GM21367 (cell line): ENCODE data around the gene COLQ.
"Not testable (repeated sequence)": the region's sequence is repeated elsewhere in the genome, so short reads cannot be mapped to it uniquely, and the experiment has no call there.

ENCODE experiments used
- ATAC-seq: cut with Tn5 transposase; IDR thresholded peaks from one replicate; pipeline ENCODE4 v1.9.1; 2021; ENCODE audit not compliant: unreplicated experiment

The COLQ gene

GRCh38 chr3:15521573-15521965 lies at the start of gene COLQ:
COLQ (minus strand) TSS chr3:15521706; CDS start chr3:15521625, 81 bp downstream.
- ATAC-seq = no peak

- no peak for ATAC-seq
These were observed 41.7 kb upstream of the COLQ start for GRCh38 chr3:15563190-15563589.

DNA sequence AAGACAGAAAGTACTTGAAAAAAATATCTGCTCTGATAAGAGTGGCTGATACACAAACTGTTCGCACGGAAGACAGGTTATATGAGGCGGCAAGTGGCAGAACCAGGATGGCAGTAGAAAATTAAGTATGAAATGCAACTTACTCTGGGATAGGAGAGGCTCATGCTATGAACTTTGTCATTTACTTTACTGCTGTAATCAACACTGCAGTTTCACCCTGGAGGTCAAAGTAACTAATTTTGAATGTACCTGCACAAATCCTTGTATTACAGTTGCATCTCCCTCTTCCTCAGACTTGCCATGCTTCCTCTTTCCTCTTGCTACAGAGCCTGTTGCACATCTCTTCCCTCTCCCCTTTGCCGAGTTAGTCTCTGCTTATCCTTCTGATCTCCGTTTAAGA lies 41.1 kb upstream of the COLQ start:
- ATAC-seq = no peak

DNA sequence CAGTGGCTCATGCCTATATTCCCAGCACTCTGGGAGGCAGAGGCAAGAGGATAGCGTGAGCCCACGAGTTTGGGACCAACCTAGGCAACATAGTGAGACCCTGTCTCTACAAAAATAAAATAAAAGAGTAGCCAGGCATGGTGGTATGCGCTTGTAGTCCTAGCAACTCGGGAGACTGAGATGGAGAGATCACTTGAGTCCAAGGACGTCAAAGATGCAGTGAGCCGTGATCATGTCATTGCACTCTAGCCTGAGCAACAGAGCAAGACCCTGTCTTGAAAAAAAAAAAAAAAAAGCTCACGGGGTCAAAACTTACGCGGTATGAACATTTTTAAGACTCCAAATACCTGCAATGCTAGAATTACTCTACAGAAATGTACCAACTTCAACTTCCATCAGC lies 37.1 kb upstream of the COLQ start:
- ATAC-seq = no peak

- ATAC-seq = peak; percentile 43
These were observed 36.0 kb upstream of the COLQ start for GRCh38 chr3:15557511-15557946.

- ATAC-seq = peak; percentile 89
These were observed 35.0 kb upstream of the COLQ start for GRCh38 chr3:15556512-15556911.

DNA sequence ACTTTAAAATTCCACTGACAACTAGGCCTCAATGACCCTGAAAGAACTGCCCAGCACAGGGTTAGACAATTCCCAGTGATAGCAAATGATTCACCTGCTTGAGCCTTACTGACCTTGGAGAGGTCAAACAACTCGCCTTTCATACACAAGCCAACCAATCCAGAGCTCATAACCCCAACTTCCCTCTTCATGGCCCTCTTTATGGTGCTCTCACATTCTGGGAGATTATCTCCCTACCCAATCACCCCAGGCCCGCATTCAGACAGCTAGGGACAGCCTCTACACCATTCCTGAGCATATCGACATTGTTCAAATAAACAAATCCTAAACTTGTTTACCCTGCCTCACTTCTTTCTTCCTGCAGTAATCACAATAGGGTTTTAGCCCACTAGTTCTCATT lies 32.2 kb upstream of the COLQ start:
- no peak for ATAC-seq

DNA sequence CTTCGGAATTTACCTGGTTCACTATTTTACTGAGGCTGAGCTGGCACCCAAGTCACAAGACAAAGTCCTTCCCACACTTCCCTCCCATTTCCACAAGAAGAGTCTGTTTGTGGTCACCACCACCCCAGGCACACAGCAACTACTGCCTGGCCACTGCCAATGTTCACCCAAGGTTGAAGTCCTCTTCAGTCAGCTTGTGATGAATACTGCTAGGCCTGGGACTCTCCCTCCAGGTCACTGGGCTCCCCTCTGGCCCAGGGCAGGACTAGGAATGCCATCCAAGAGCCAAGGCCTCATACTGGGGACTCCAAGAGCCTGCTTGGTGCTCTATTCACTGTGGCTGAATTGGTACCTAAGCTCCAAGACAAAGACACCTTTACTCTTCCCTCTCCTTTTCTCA lies 30.4 kb upstream of the COLQ start:
- no peak for ATAC-seq

DNA sequence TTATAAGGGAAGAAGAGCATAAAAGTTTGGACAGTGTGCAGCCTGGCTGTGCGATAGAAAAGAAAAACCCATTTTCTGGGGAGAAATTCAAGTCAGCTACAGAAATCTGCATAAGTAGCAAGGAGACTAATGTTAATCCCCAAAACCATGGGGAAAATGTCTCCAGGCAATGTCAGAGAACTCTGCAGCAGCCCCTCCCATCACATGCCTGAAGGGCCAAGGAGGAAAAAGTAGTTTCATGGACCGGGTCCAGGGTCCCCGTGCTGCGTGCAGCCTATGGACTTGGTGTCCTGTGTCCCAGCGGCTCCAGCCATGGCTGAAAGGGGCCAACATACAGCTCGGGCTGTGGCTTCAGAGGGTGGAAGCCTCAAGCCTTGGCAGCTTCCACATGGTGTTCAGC lies 28.3 kb upstream of the COLQ start:
- ATAC-seq = no peak

GRCh38 chr3:15542614-15543013 lies 21.1 kb upstream of the COLQ start:
- ATAC-seq = no peak

DNA sequence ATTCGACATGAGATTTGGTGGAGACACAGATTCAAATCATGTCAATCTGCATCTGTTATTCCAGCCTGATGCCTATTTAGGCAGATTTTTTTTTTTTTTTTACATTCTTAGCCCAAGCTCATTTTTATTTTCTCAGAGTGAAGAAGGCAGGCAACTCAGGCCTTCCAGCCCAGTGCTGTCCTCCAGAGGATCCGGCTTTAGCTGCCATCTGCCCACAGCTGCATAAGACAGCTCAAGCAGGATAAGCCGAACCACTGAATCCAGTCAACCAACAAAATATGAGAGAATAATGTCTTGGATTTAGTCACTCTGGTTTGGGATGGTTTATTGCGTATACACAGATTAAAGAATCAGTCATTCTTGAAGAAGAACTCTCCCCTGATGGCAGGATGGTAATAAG lies 19.9 kb upstream of the COLQ start:
- ATAC-seq = no peak

DNA sequence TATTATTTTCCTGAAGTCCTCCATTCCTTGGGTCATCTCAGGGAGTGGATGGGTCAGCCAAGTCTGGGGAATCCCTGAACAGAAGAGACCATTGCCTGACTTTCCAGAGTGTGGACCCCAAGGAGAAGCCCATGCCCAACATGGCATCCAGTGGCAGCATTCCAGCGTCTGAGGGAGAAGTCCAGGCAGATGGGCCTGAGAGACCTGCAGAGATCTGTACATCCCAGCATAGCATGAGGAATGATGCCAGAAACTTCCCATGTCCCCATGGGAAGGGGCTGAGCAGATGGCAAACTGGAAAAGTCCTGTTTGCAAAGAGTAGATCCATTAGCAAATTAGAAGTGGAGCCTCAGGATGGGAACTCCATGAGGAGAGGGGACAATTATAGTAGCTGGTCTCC lies 17.6 kb upstream of the COLQ start:
- no peak for ATAC-seq

- ATAC-seq = no peak
These were observed 16.8 kb upstream of the COLQ start for GRCh38 chr3:15538345-15538744.

GRCh38 chr3:15536856-15537255 lies 15.3 kb upstream of the COLQ start:
- no peak for ATAC-seq

DNA sequence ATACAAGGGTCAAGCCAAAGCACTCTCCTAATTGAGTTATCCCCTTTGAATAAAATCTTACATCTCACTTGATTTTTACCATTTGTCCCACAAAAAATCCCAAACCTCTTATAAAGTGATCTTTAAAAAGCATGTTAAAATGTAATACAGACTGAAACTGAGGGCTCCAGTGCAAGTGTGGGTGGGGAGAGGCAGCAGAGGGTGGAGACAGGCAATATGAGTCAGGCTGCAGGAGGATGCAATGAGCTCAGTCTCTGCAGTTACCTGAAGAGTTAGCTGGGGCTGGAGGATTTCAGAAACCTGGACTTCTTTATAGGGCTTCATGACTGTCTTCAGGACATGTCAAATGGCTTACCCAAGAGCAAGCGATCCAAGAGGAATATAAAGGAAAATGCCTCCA lies 14.2 kb upstream of the COLQ start:
- no peak for ATAC-seq

DNA sequence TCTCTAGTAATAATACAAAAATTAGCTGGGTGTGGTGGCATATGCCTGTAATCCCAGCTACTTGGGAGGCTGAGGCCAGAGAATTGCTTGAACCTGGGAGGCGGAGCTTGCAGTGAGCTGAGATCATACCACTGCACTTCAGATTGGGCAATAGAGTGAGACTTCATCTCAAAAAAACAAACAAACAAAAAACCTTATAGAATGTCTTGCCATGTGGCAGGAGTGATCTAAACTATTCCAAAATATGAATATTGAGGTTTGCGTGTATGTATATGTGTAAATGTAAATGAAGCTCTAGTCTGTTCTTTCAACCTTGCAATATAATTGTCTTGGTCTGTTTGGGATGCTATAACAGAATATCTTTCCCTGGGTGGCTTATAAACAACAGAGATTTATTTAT lies 11.1 kb upstream of the COLQ start:
- ATAC-seq = not testable (repeated sequence)

DNA sequence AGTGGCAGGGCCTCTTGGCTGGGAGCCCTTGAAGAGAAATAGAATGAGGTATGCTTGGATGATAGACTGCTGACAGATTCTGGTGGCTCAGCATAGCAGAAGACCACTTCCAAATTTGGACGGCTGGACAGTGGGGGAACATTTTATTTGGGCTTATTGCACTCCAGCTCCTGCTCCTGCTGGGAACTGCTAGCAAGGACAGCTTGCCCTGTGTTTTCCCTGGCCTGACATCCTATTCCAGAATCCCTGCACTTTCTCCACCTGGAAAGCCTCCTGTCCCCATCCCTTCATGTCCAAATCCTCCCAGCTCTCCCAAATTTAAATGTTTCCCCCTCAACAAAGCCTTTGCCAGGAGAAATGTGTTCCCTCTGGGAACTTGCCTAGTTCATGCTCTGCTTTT lies 9.8 kb upstream of the COLQ start:
- no peak for ATAC-seq

GRCh38 chr3:15528854-15529537 lies 7.5 kb upstream of the COLQ start:
- ATAC-seq = no peak

DNA sequence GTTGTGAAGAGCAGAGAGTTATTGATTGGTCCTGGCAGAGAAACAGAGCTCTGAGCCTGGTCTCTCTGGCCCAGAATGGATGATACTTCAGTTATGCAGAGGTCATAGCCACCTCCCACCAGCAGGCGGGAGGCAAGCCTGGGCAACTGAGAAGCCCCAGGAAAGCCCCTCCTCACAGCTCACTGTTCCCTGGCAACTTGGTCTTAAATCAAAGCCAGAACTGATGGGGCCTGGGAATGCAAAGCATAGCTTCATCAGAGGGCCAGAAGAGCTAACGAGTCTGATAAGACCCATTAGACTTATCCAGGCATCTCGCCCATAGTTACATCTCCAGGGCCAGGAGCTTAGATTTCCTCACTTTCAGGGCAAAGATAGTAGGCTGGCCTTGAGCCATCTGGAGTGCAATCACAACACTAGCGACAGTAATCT lies 5.5 kb upstream of the COLQ start:
- ATAC-seq = no peak

- no peak for ATAC-seq
These were observed 4.3 kb upstream of the COLQ start for GRCh38 chr3:15525790-15526189.

GRCh38 chr3:15523660-15524417 lies 2.3 kb upstream of the COLQ start:
- no peak for ATAC-seq

DNA sequence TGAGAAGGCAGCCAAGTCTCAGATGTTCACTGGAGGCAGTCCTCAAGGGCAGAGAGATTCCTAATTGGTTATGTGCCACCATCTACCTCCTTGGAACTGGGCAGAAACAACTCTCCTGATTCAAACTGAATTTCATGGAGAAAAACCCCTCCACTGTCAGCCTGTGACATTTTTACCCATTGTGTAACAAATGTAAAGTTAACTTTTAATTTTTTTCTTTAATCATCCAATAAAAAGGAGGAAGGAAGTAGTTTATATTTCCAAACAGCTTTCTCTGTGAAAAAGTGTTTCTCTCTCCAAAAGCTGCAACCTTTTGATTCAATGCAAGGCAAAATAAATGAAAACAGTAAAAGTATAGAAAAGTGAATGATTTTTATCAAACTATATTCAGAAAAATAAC lies 510 bp upstream of the COLQ start:
- no peak for ATAC-seq
